Neural crest cell (in vitro differentiated cells): Measurements from ENCODE around the gene UBE2H. TPM values are rescaled to one million over a fixed set of nuclear protein-coding genes. Genes with fewer than 3 reads are reported as not detected.
"Not testable (repeated sequence)": the region's sequence is repeated elsewhere in the genome, so short reads cannot be mapped to it uniquely, and the experiment has no call there.

Experiments
- DNase-seq: peaks from one replicate; pipeline ENCODE4 v3.0.0; 2021; ENCODE audit warnings: low read depth, mixed read lengths, low spot score
- H3K27ac Mint-ChIP-seq: one replicate; pipeline ENCODE4 v1.8.0; 2021; ENCODE audit warnings: mild to moderate bottlenecking, mixed read lengths; ENCODE audit not compliant: unreplicated experiment
- H3K27me3 Mint-ChIP-seq: 2 replicates; pipeline ENCODE4 v1.8.0; 2021; ENCODE audit warnings: low read depth, mild to moderate bottlenecking, mixed read lengths
- H3K36me3 Mint-ChIP-seq: 2 replicates; pipeline ENCODE4 v1.8.0; 2021; ENCODE audit warnings: low read depth, mild to moderate bottlenecking, mixed read lengths
- H3K4me1 Mint-ChIP-seq: 2 replicates; pipeline ENCODE4 v1.8.0; 2021; ENCODE audit warnings: mixed read lengths
- H3K4me3 Mint-ChIP-seq: one replicate; pipeline ENCODE4 v1.8.0; 2021; ENCODE audit warnings: mild to moderate bottlenecking, mixed read lengths
- H3K9me3 Mint-ChIP-seq: 2 replicates; pipeline ENCODE4 v1.8.0; 2021; ENCODE audit warnings: mixed read lengths
- total RNA-seq: library from RNA; stranded (reverse); gene quantifications from 2 replicates; pipeline ENCODE4 v1.2.1, GENCODE V29; 2021
- TF ChIP-seq, protein P1 (sequence below): fragments of 200-600 bp; sonication (generic); conservative IDR thresholded peaks from 2 replicates; pipeline ENCODE4 v1.5.0; 2021; ENCODE audit warnings: antibody characterized with exemption, mild to moderate bottlenecking

The UBE2H gene
- total RNA-seq, 1 donor from 2014 or later = 43.4 TPM

DNA sequence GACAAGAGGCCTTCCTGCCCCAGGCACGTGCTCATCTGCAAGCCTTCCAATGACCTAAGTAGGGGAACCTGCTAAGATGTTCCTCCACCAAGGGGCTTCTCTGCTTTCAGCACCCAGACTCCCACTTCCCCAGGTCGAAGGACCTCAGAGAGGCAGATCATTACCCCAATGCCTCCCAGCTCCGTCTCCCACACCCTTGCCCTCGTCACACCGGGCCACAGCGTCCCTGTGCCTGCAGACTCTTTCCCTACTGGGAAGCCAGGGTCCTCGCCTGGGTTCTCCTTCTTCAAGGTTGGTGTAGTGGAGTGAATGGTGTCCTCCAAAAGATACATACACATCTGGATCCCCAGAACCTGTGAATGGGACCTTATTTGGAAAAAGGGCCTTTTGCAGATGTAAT, 151.9 kb downstream of the UBE2H start:
- H3K9me3 Mint-ChIP-seq = no peaks in the 10 kb centered on the region
- H3K4me1 Mint-ChIP-seq = no peaks in the 10 kb centered on the region
- peak overlapping the region; percentile 35 for H3K27ac Mint-ChIP-seq
- DNase-seq = no peak
- TF ChIP-seq, protein P1, sequence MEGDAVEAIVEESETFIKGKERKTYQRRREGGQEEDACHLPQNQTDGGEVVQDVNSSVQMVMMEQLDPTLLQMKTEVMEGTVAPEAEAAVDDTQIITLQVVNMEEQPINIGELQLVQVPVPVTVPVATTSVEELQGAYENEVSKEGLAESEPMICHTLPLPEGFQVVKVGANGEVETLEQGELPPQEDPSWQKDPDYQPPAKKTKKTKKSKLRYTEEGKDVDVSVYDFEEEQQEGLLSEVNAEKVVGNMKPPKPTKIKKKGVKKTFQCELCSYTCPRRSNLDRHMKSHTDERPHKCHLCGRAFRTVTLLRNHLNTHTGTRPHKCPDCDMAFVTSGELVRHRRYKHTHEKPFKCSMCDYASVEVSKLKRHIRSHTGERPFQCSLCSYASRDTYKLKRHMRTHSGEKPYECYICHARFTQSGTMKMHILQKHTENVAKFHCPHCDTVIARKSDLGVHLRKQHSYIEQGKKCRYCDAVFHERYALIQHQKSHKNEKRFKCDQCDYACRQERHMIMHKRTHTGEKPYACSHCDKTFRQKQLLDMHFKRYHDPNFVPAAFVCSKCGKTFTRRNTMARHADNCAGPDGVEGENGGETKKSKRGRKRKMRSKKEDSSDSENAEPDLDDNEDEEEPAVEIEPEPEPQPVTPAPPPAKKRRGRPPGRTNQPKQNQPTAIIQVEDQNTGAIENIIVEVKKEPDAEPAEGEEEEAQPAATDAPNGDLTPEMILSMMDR = no peak
- no peaks in the 10 kb centered on the region for H3K36me3 Mint-ChIP-seq
- H3K27me3 Mint-ChIP-seq = no peaks in the 10 kb centered on the region
- H3K4me3 Mint-ChIP-seq = no peak overlapping the region

DNA sequence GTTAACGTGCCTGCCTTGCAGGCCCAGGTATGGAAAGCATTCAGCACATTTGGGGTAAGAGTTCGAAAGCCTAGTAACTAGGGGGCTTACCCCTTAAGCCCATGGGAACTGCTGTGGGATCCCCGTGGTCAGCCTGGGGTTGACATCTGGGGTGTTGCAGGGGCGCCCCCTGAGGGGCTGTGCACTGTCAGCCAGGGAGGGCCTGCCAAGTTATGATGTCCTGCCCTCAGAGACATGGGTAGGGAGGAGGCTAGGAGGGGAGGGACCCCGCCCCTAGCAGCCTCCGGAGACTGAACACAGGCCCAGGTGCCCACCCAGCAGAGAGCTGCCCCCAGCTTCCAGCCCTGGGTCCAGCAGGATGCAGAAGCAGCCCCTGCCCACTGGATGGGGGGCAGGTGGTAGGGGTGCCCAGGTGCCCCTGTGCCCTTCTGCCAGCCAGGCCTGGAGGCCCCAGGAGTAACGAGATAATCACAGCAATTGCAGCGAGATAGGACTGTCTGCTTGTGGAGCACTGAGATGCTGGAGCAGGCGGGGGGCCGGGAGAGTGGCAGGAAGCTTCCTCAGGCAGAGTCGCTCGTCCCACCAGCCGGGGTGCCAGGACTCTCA, 153.3 kb downstream of the UBE2H start:
- DNase-seq = no peak
- H3K9me3 Mint-ChIP-seq = no peaks in the 10 kb centered on the region
- TF ChIP-seq, protein P1 = no peak
- H3K4me1 Mint-ChIP-seq = no peaks in the 10 kb centered on the region
- no peaks in the 10 kb centered on the region for H3K36me3 Mint-ChIP-seq
- no peak overlapping the region for H3K4me3 Mint-ChIP-seq
- no peaks in the 10 kb centered on the region for H3K27me3 Mint-ChIP-seq
- H3K27ac Mint-ChIP-seq = no peak overlapping the region

DNA sequence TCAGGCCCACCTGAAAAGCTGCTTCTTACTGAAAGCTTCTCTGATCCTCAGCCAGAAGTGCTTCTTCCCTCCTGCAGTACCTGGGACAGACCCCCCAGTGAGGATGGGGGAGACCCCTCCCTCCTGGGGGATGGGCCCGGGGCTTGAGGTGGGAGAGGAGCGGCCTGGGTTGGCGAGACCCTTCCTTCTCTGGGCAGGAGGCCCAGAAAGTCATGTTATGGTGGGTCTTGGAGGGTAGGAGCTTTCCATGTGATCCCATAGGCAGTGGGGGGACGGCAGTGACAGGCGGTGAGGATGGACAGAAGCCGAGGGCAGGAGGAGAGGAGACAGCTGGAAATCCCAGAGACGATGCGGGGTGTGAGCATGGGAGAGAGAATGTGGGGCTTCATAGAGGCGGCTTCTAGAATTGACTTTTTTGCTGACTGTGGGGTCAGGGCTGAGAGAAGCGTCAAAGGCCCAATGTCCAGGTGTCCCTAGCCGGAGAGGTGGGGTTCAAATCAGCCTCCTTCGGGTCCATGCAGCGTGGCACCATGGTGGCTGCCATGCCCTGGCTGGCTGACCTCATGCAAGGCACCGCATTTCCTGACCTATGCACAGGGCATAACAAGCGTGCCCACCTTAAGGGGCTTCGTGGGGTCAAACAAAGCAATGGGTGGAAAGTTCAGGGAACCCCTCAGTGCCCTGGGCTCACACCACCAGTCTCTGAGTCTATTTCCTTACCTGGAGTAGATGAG, 154.0 kb downstream of the UBE2H start:
- H3K27ac Mint-ChIP-seq = no peak overlapping the region
- no peaks in the 10 kb centered on the region for H3K4me1 Mint-ChIP-seq
- TF ChIP-seq, protein P1 = no peak
- no peak for DNase-seq
- no peaks in the 10 kb centered on the region for H3K36me3 Mint-ChIP-seq
- H3K9me3 Mint-ChIP-seq = no peaks in the 10 kb centered on the region
- no peak overlapping the region for H3K4me3 Mint-ChIP-seq
- no peaks in the 10 kb centered on the region for H3K27me3 Mint-ChIP-seq

DNA sequence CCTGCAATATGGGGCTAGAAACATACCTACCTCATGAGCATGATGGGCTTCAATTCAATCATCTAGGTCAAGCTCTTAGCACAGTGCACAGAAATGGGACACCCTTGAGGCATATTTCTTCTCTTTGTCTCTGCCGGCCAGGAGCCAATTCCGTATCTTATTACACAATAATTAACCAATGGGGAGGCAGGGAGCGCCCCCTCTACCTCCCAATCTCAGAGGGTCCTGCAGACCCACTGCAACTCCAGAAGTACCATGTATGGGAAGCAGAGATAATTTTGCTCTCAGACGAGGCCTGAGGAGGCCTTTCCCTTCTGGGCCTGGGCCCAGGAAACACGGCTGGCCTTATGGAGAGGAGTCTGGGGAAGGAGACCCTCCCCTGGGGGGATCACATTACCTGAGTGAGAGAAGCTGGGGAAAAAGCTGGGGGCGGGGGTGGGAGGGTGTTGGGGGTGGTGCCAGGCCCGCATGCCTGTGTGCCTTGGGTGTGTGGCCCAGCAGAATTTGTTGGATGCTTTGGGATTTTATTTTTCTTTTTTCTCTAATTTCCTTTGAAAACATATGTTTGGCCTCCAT, 155.5 kb downstream of the UBE2H start:
- Mint-ChIP-seq H3K4me1 (no peaks in the 10 kb centered on the region), H3K4me3 (no peak overlapping the region), H3K36me3 (no peaks in the 10 kb centered on the region), H3K9me3 (no peaks in the 10 kb centered on the region), H3K27ac (no peak overlapping the region), H3K27me3 (no peaks in the 10 kb centered on the region)
- TF ChIP-seq, protein P1 = no peak
- DNase-seq = no peak

DNA sequence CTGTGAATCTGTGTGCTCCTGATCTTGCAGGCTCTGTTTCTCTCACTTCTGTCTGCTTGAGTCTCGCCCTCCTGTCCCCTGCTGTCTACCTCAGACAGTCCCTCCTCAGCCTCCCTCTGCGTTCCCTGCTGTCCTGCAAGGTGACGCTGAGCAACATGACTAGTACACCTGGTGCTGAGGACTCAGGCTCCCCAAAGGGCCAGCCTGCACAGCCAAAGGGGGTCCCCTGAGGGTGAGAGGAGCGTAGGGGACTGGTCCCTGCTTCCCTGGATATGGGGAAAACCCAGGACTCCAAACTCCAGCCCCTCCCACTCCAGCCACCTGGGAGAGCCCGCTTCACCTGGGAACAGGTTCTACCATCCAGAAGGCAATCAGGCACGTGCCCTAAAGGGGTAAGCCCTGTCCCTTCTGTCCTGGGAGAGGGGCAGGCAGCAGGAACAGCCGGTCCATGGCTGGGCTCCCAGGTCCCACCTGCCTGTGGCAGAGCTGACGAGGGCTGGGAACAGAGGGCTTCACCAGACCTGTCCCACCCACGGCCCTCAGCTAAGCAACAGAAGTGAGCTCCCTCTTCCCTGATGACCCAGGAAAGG, 156.5 kb downstream of the UBE2H start:
- no peak overlapping the region for H3K27ac Mint-ChIP-seq
- H3K4me3 Mint-ChIP-seq = no peak overlapping the region
- H3K36me3 Mint-ChIP-seq = no peaks in the 10 kb centered on the region
- no peaks in the 10 kb centered on the region for H3K27me3 Mint-ChIP-seq
- no peaks in the 10 kb centered on the region for H3K4me1 Mint-ChIP-seq
- no peak for DNase-seq
- H3K9me3 Mint-ChIP-seq = no peaks in the 10 kb centered on the region
- TF ChIP-seq, protein P1 = no peak

DNA sequence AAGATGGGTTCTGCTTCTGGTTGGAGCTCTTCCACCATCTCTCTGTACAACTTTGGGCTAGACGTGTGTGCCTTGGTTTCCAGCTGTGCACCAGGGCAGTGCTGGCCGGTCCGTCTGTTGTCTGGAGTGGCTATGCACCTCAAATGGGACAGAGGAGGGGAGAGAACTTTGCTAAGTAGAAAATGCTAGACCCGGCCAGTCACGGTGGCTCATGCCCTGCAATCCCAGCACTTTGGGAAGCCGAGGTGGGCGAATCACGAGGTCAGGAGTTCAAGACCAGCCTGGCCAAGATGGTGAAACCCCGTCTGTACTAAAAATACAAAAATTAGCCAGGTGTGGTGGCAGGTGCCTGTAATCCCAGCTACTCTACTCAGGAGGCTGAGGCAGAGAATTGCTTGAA, 158.3 kb downstream of the UBE2H start:
- H3K36me3 Mint-ChIP-seq, H3K27ac Mint-ChIP-seq, H3K4me1 Mint-ChIP-seq, H3K9me3 Mint-ChIP-seq, DNase-seq, H3K4me3 Mint-ChIP-seq, H3K27me3 Mint-ChIP-seq: not testable (repeated sequence)
